SK-N-SH (cell line): ENCODE data around the gene CSTF3.

Source experiments
- CHD2 ChIP-seq: fragments of 150-350 bp; IDR thresholded peaks from 2 replicates; pipeline ENCODE4 v1.6.1; 2018; ENCODE audit warnings: low read length; ENCODE audit not compliant: partially characterized antibody
- CTCF ChIP-seq: fragments of 200-600 bp; sonication (generic); IDR thresholded peaks from 2 replicates; pipeline ENCODE4 v1.6.1; 2017; ENCODE audit warnings: antibody characterized with exemption, mild to moderate bottlenecking, moderate library complexity
- EZH2phosphoT487 ChIP-seq: fragments of 200-600 bp; sonication (generic); IDR thresholded peaks from 2 replicates; pipeline ENCODE4 v1.6.1; 2017; ENCODE audit warnings: low read depth, mixed run types, mild to moderate bottlenecking, antibody characterized with exemption, moderate library complexity, borderline replicate concordance
- JUND ChIP-seq: IDR thresholded peaks from 2 replicates; pipeline ENCODE4 v1.4.0; 2012
- MAX ChIP-seq: IDR thresholded peaks from 2 replicates; pipeline ENCODE4 v1.4.0; 2012; ENCODE audit warnings: low read depth
- POLR2AphosphoS5 ChIP-seq: IDR thresholded peaks from 2 replicates; pipeline ENCODE4 v1.6.1; 2012; ENCODE audit warnings: low read depth, low read length
- RCOR1 ChIP-seq: fragments of 150-350 bp; IDR thresholded peaks from 2 replicates; pipeline ENCODE4 v1.6.1; 2017; ENCODE audit warnings: antibody characterized with exemption, low read length

- TF ChIP-seq EZH2phosphoT487: no peak
- no peak for TF ChIP-seq POLR2AphosphoS5
- no peak for TF ChIP-seq CTCF
- TF ChIP-seq JUND: no peak
- TF ChIP-seq RCOR1: no peak
- no peak for TF ChIP-seq MAX
- no peak for TF ChIP-seq CHD2
Observed at GRCh38 chr11:33168709-33169200, 7.5 kb upstream of the CSTF3 start.
